Neural cell (in vitro differentiated cells): ENCODE data around the gene KASH5.
A peak's percentile ranks its signal among the peaks of the same experiment; 100 is the strongest.

ENCODE experiments used
- EZH2 ChIP-seq: fragments of 200-600, 300-800 bp; shearing (Covaris generic), sonication (generic); IDR thresholded peaks from 2 replicates; pipeline ENCODE4 v1.6.1; 2014; ENCODE audit warnings: antibody characterized with exemption, low read length, borderline replicate concordance, mild to moderate bottlenecking; ENCODE audit not compliant: insufficient read depth, poor library complexity, severe bottlenecking
- MXI1 ChIP-seq: fragments of 450-650 bp; conservative IDR thresholded peaks from 2 replicates; pipeline ENCODE4 v1.6.1; 2014; ENCODE audit warnings: antibody characterized with exemption, mild to moderate bottlenecking; ENCODE audit not compliant: poor library complexity, severe bottlenecking
- POLR2AphosphoS5 ChIP-seq: IDR thresholded peaks from 2 replicates; pipeline ENCODE4 v1.6.1; 2012
- RAD21 ChIP-seq: fragments of 450-650 bp; conservative IDR thresholded peaks from 2 replicates; pipeline ENCODE4 v1.6.1; 2014; ENCODE audit warnings: antibody characterized with exemption, mild to moderate bottlenecking, moderate library complexity
- SMC3 ChIP-seq: fragments of 450-650 bp; conservative IDR thresholded peaks from 2 replicates; pipeline ENCODE4 v1.6.1; 2014; ENCODE audit warnings: antibody characterized with exemption, mild to moderate bottlenecking, moderate library complexity; ENCODE audit not compliant: poor library complexity
- TF ChIP-seq, protein P1 (sequence below): fragments of 450-650 bp; IDR thresholded peaks from 2 replicates; pipeline ENCODE4 v1.5.1; 2014; ENCODE audit warnings: antibody characterized with exemption, mild to moderate bottlenecking, moderate library complexity; ENCODE audit not compliant: poor library complexity, severe bottlenecking

DNA sequence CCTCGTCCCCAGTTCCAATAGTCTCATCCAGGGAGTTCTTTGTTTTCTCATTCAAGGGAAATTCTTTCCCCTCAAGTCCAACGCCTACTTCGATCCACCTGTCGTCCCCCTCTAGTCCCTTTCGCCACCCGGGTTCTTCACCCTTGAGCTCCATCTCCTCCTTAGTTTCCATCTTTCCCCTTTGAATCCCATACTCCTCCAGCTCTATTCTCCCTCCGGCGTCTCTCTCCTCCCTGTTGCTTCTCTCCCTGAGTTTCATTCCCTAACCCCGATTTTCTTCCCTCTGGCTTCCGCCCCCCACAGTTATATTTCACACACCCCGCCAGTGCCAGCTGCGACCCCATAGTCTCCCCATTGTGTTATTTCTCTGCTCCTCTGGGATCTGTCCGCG, 53.9 kb downstream of the KASH5 start:
- TF ChIP-seq, protein P1, sequence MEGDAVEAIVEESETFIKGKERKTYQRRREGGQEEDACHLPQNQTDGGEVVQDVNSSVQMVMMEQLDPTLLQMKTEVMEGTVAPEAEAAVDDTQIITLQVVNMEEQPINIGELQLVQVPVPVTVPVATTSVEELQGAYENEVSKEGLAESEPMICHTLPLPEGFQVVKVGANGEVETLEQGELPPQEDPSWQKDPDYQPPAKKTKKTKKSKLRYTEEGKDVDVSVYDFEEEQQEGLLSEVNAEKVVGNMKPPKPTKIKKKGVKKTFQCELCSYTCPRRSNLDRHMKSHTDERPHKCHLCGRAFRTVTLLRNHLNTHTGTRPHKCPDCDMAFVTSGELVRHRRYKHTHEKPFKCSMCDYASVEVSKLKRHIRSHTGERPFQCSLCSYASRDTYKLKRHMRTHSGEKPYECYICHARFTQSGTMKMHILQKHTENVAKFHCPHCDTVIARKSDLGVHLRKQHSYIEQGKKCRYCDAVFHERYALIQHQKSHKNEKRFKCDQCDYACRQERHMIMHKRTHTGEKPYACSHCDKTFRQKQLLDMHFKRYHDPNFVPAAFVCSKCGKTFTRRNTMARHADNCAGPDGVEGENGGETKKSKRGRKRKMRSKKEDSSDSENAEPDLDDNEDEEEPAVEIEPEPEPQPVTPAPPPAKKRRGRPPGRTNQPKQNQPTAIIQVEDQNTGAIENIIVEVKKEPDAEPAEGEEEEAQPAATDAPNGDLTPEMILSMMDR: no peak
- TF ChIP-seq RAD21 (no peak), POLR2AphosphoS5 (no peak), SMC3 (no peak), EZH2 (peak; percentile 56), MXI1 (no peak)
